PFSK-1 (cell line): ENCODE results near the gene MYL9. TPM values are rescaled to one million over a fixed set of nuclear protein-coding genes. Genes with fewer than 3 reads are reported as not detected.

Experiments used
- FOXP2 ChIP-seq: optimal IDR thresholded peaks from 2 replicates; pipeline ENCODE3; 2011; ENCODE audit warnings: borderline replicate concordance, control low read depth, inconsistent platforms; ENCODE audit not compliant: insufficient read depth; ENCODE audit errors: extremely low read length, extremely low read depth
- POLR2AphosphoS5 ChIP-seq: IDR thresholded peaks from 2 replicates; pipeline ENCODE4 v1.6.1; 2012; ENCODE audit warnings: low read depth, mild to moderate bottlenecking, control low read depth, low read length, moderate library complexity
- REST ChIP-seq, 2 experiments: IDR thresholded peaks; 2 replicates each; pipeline versions ENCODE4 v1.6.1 to v1.8.0; 2011 to 2012; ENCODE audit warnings: low read depth in 2 of 2, low read length in 2 of 2, control low read depth in 1 of 2, inconsistent platforms in 1 of 2, mild to moderate bottlenecking in 1 of 2, moderate library complexity in 1 of 2; ENCODE audit not compliant: insufficient read depth in 1 of 2
- SIN3A ChIP-seq: IDR thresholded peaks from 2 replicates; pipeline ENCODE4 v1.6.1; 2012; ENCODE audit warnings: mild to moderate bottlenecking, low read length, moderate library complexity, borderline replicate concordance; ENCODE audit not compliant: insufficient read depth
- TAF1 ChIP-seq: IDR thresholded peaks from 2 replicates; pipeline ENCODE4 v1.6.1; 2012; ENCODE audit warnings: low read length, control low read depth, borderline replicate concordance; ENCODE audit not compliant: insufficient read depth
- polyA plus RNA-seq: library from polyadenylated mRNA; unstranded; fragments of >200 nt; gene quantifications from one replicate; pipeline ENCODE4 v1.2.1, GENCODE V29; 2012; ENCODE audit warnings: low read depth, missing spikeins; ENCODE audit not compliant: insufficient read length

The MYL9 gene
- polyA plus RNA-seq, result not detected

DNA sequence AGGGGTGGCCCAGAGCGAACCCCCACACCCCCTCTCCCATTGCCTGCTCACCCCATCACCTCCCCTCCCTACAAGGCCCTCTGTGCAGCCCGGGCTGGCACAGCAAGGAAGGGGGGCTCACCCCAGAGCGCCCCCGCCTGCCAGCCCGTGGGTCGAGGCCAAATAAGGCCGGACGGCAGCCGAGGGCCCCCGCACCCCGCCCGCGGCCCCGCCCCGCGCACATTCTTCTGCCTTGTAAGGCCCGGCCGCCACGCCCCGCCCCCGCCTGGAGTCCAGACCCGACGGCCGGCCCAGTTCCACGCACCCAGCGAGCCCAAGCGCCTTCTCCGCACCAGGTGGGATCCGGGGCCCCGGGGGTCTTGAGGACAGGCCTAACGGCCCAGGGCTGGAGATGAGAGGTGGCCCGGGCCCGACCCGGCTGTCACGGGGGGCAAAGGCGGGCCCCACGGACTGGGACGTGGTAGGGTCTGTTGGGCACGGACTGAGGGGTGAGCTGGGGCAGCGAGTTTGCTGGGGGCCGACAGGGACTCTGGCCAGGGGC, at the start of gene MYL9:
MYL9 (plus strand) TSS at position 293 of the 541 bp plus-strand sequence. CDS start 3,366 bp downstream, outside the sequence.
- no peak for TF ChIP-seq REST (IDR thresholded peaks at IDR 0.05; ENCODE audit: insufficient read depth in 1 of 2, low read depth in 2 of 2, low read length in 2 of 2)
- no peak for TF ChIP-seq FOXP2
- no peak for TF ChIP-seq POLR2AphosphoS5
- no peak for TF ChIP-seq SIN3A
- no peak for TF ChIP-seq TAF1

DNA sequence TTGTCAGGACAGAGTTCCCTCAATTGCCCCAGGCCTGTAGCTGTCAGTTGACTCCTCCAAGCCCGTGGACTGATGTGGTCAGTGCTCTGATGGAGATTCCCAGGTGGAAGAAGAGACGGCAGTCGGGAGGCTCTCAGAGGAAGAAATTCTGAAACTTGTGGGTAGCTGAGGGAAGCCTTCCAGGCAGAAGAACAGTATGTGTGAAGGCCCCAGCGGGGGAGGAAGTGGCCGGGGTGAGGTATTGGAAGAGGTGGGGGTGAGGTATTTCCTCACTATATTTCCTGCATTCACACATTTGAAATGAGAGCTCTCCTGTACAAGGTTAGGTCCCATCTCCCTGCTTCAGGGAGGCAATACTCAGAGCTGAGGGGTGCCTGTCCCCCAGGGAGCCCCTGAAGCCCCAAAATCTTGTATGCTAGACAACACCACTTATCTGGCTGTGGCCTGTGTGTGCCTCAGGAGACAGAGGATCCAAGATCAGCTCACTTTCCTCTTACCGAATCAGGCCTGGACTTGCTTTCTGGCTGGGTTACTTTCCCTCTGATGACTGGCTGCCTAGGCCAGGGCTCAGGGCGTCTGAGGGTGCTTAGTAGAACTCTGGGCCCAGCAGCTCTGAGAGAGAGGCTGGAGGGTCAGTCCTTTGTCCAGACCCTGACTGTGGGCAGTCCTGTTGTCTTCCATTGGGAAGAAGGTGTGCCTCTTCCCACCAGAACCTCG, 49.3 kb upstream of the MYL9 start:
- no peak for TF ChIP-seq SIN3A
- no peak for TF ChIP-seq FOXP2
- no peak for TF ChIP-seq TAF1
- no peak for TF ChIP-seq POLR2AphosphoS5
- no peak for TF ChIP-seq REST (IDR thresholded peaks at IDR 0.05; ENCODE audit: insufficient read depth in 1 of 2, low read depth in 2 of 2, low read length in 2 of 2)

GRCh38 chr20:36493051-36493800, 48.1 kb upstream of the MYL9 start:
- peak in 1 of 2 experiments; percentile 41; a peak in 1 of 4 replicates for TF ChIP-seq REST (IDR thresholded peaks at IDR 0.05; ENCODE audit: insufficient read depth in 1 of 2, low read depth in 2 of 2, low read length in 2 of 2)
- TF ChIP-seq TAF1, result no peak

DNA sequence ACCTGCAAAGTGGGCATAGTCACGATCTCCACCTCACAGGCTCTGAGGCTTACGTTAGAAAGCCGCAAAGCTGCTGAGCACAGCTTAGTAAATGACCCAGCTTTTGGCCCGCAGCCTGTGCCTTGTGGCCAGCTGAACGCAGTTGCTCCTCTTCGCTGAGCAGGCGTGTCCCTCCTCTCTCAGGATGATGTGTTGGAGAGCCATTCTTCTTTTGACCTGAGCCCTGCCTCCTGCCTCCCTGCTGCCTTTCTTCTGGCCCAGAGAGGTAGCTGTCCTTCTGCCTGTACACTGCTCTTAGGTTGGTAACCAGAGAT, 47.6 kb upstream of the MYL9 start:
- TF ChIP-seq SIN3A, result no peak
- no peak for TF ChIP-seq REST (IDR thresholded peaks at IDR 0.05; ENCODE audit: insufficient read depth in 1 of 2, low read depth in 2 of 2, low read length in 2 of 2)
- TF ChIP-seq TAF1, result no peak
- TF ChIP-seq POLR2AphosphoS5, result no peak
- TF ChIP-seq FOXP2, result no peak
